ENCODE measurements around the gene LRP2.
A peak's percentile ranks its signal among the peaks of the same experiment; 100 is the strongest.
"Not testable (repeated sequence)": the region's sequence is repeated elsewhere in the genome, so short reads cannot be mapped to it uniquely, and the experiment has no call there.

LRP2 gene

GRCh38 chr2:169362118-169362893, at the start of gene LRP2:
Gene LRP2 (minus strand): TSS chr2:169362534. CDS start chr2:169362399, 135 bp downstream.
- H3K36me3 ChIP-seq (ENCODE audit: control insufficient read depth, insufficient read depth, low read length): no peaks in the 10 kb centered on the region
- H3K9me3 ChIP-seq (ENCODE audit: control insufficient read depth, low read length): no peaks in the 10 kb centered on the region
- H3K9ac ChIP-seq: no peak within 1 kb of the TSS
- no peak within 1 kb of the TSS for H3K27ac ChIP-seq
- TF ChIP-seq, protein P1, sequence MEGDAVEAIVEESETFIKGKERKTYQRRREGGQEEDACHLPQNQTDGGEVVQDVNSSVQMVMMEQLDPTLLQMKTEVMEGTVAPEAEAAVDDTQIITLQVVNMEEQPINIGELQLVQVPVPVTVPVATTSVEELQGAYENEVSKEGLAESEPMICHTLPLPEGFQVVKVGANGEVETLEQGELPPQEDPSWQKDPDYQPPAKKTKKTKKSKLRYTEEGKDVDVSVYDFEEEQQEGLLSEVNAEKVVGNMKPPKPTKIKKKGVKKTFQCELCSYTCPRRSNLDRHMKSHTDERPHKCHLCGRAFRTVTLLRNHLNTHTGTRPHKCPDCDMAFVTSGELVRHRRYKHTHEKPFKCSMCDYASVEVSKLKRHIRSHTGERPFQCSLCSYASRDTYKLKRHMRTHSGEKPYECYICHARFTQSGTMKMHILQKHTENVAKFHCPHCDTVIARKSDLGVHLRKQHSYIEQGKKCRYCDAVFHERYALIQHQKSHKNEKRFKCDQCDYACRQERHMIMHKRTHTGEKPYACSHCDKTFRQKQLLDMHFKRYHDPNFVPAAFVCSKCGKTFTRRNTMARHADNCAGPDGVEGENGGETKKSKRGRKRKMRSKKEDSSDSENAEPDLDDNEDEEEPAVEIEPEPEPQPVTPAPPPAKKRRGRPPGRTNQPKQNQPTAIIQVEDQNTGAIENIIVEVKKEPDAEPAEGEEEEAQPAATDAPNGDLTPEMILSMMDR (IDR thresholded peaks at IDR 0.05): no peak
- H3K27me3 ChIP-seq (ENCODE audit: control insufficient read depth, insufficient read depth, low read length): no peaks in the 10 kb centered on the region
- no peaks in the 10 kb centered on the region for H3K79me2 ChIP-seq
- H3K4me2 ChIP-seq (ENCODE audit: low read length): peak within 1 kb of the TSS; percentile 89
- peak within 1 kb of the TSS; percentile 70 for H2AFZ ChIP-seq
- peak within 1 kb of the TSS; percentile 44 for H3K4me3 ChIP-seq (ENCODE audit: low read depth, low read length)
- H3K4me1 ChIP-seq: peaks cover 11% of the 10 kb centered on the region

GRCh38 chr2:169406891-169407290, 44.6 kb upstream of the LRP2 start:
- Histone ChIP-seq H3K4me2 (ENCODE audit: low read length) (no peak overlapping the region), H3K27ac (no peak overlapping the region), H3K27me3 (ENCODE audit: control insufficient read depth, insufficient read depth, low read length) (no peaks in the 10 kb centered on the region), H3K4me3 (ENCODE audit: low read depth, low read length) (no peak overlapping the region), H3K9me3 (ENCODE audit: control insufficient read depth, low read length) (no peaks in the 10 kb centered on the region), H2AFZ (no peak overlapping the region), H3K4me1 (no peaks in the 10 kb centered on the region), H3K79me2 (no peaks in the 10 kb centered on the region), H3K36me3 (ENCODE audit: control insufficient read depth, insufficient read depth, low read length) (no peaks in the 10 kb centered on the region), H3K9ac (no peak overlapping the region)
- TF ChIP-seq, protein P1 (IDR thresholded peaks at IDR 0.05): no peak

GRCh38 chr2:169399491-169399890, 37.2 kb upstream of the LRP2 start:
- not testable (repeated sequence) for H3K4me3 ChIP-seq (ENCODE audit: low read depth, low read length); H3K9me3 ChIP-seq (ENCODE audit: control insufficient read depth, low read length); H3K9ac ChIP-seq; H3K27ac ChIP-seq; H3K79me2 ChIP-seq; H3K4me2 ChIP-seq (ENCODE audit: low read length); H3K36me3 ChIP-seq (ENCODE audit: control insufficient read depth, insufficient read depth, low read length); H2AFZ ChIP-seq; H3K4me1 ChIP-seq; H3K27me3 ChIP-seq (ENCODE audit: control insufficient read depth, insufficient read depth, low read length)

DNA sequence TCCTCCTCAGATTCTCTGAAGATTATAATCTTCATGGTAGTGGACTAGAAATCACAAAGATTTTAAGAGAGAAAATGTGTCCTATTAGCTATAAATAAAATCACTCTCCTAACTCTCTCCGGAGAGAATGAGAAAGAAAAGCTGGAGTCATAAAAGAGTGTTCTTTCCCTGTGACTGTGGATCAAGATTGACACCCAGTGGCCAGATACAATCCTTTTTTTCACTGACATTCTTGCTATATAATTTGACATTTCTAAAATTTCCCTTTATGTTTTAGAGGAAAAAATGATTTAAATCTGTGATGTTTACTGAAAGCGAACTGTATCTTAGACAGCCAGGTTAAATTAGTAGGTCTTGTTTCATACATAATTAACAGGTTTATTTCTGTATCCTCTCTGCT, 35.4 kb upstream of the LRP2 start:
- Histone ChIP-seq H3K27ac (no peak overlapping the region), H2AFZ (no peak overlapping the region), H3K4me1 (peaks cover 7% of the 10 kb centered on the region), H3K4me3 (ENCODE audit: low read depth, low read length) (no peak overlapping the region), H3K79me2 (no peaks in the 10 kb centered on the region), H3K27me3 (ENCODE audit: control insufficient read depth, insufficient read depth, low read length) (no peaks in the 10 kb centered on the region), H3K4me2 (ENCODE audit: low read length) (peak overlapping the region; percentile 40), H3K9ac (no peak overlapping the region), H3K9me3 (ENCODE audit: control insufficient read depth, low read length) (no peaks in the 10 kb centered on the region), H3K36me3 (ENCODE audit: control insufficient read depth, insufficient read depth, low read length) (no peaks in the 10 kb centered on the region)
- TF ChIP-seq, protein P1 (IDR thresholded peaks at IDR 0.05): peak; percentile 58

GRCh38 chr2:169395821-169396374, 33.6 kb upstream of the LRP2 start:
- Histone ChIP-seq H2AFZ (no peak overlapping the region), H3K4me1 (peaks cover 7% of the 10 kb centered on the region), H3K4me2 (ENCODE audit: low read length) (no peak overlapping the region), H3K27me3 (ENCODE audit: control insufficient read depth, insufficient read depth, low read length) (no peaks in the 10 kb centered on the region), H3K4me3 (ENCODE audit: low read depth, low read length) (no peak overlapping the region), H3K79me2 (no peaks in the 10 kb centered on the region), H3K9me3 (ENCODE audit: control insufficient read depth, low read length) (no peaks in the 10 kb centered on the region), H3K36me3 (ENCODE audit: control insufficient read depth, insufficient read depth, low read length) (no peaks in the 10 kb centered on the region), H3K9ac (no peak overlapping the region), H3K27ac (no peak overlapping the region)
- TF ChIP-seq, protein P1 (IDR thresholded peaks at IDR 0.05): no peak
